ENCODE results near the gene SERPINB6. TPM values are rescaled to one million over a fixed set of nuclear protein-coding genes. Genes with fewer than 3 reads are reported as not detected.

The SERPINB6 gene
- total RNA-seq, 1 experiment from 2014 or later: 169 TPM

DNA sequence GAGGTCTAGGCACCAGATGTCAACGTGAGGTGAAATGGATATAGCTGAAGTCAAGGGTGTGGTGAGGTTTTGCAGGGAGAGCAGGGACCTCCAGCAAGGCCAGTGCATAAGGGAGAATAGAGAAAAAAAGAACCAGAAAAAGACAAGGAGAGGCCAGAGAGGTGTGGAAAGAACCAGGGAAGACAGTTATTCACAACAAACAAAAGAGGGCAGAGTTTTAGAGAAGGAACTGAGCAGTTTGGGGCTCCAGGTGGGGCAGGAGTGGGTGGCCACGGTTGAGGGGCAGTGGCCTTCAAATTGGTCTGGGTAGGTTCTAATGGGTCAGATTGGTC is 16.7 kb upstream of the SERPINB6 start:
- Histone ChIP-seq H3K79me2 (ENCODE audit: low read depth) (0 out of 2 replicates have a peak, but pooled peaks cover 3% of the 10 kb centered on the region), H3K9me3 (ENCODE audit: insufficient read depth, low read depth) (no peaks in the 10 kb centered on the region), H3K4me2 (peak overlapping the region; percentile 96), H3K27me3 (ENCODE audit: insufficient read depth, low read depth) (no peaks in the 10 kb centered on the region), H3F3A (ENCODE audit: insufficient read depth, low read depth) (peaks cover 60% of the 10 kb centered on the region), H2AFZ (peak overlapping the region; percentile 63; the same call in 1 of the 2 replicates), H3K36me3 (ENCODE audit: low read depth) (no peaks in the 10 kb centered on the region), H4K20me1 (ENCODE audit: insufficient read depth) (no peaks in the 10 kb centered on the region), H3K27ac (peak overlapping the region; percentile 99), H3K9me2 (ENCODE audit: insufficient read depth) (no peaks in the 10 kb centered on the region), H3K4me1 (replicated peaks; ENCODE audit: insufficient read depth) (peaks cover 56% of the 10 kb centered on the region), H3K4me3 (peak overlapping the region; percentile 83; the same call in 1 of the 2 replicates)
- intact Hi-C loops (cut with micrococcal nuclease; ENCODE audit: unreplicated experiment): loop anchor here (1.0 to 5.0 kb wide), 5 partner anchors 47 to 249 kb away; no protein-coding TSS in a partner anchor
- CTCF ChIA-PET: interaction anchor here (0.5 to 2.7 kb wide), 4 partner anchors 36 to 313 kb away, joined by 3 to 10 read pairs (median 6); no protein-coding TSS in a partner anchor
- DNase-seq: no peak
- BruUV-seq (replicated peaks): no TSS peak
- POLR2A ChIA-PET (ENCODE audit: unreplicated experiment): interaction anchor here (1.6 kb wide), 1 partner anchor 147 kb away, joined by 18 read pairs; the partner anchor contains the start of gene SERPINB1
- TF ChIP-seq, protein P1, sequence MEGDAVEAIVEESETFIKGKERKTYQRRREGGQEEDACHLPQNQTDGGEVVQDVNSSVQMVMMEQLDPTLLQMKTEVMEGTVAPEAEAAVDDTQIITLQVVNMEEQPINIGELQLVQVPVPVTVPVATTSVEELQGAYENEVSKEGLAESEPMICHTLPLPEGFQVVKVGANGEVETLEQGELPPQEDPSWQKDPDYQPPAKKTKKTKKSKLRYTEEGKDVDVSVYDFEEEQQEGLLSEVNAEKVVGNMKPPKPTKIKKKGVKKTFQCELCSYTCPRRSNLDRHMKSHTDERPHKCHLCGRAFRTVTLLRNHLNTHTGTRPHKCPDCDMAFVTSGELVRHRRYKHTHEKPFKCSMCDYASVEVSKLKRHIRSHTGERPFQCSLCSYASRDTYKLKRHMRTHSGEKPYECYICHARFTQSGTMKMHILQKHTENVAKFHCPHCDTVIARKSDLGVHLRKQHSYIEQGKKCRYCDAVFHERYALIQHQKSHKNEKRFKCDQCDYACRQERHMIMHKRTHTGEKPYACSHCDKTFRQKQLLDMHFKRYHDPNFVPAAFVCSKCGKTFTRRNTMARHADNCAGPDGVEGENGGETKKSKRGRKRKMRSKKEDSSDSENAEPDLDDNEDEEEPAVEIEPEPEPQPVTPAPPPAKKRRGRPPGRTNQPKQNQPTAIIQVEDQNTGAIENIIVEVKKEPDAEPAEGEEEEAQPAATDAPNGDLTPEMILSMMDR (conservative IDR thresholded peaks at IDR 0.05): no peak
- TF ChIP-seq EZH2 (IDR thresholded peaks at IDR 0.05; ENCODE audit: low read depth): no peak

DNA sequence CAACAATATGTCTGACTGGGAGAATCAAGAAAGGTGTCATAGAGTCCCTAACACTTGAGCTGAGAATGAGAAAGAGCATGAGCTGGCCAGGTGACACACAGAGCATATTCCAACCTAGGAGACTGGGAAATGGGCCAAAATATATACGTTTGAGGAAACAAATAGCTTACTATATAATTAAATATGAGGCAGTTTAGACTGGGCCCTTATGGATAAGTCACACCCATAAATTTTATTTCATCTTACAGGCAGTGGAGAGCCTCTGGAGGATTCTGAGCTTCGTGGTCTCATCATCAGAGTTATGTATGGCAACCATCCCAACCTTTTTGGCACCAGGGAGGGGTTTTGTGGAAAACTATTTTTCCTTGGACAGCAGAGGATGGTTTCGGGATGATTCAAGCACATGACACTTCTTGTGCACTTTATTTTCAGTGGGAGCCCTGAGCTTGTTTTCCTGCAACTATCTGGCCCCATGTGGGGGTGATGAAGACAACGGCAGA is 15.4 kb upstream of the SERPINB6 start:
- H3K27me3 ChIP-seq (ENCODE audit: insufficient read depth, low read depth): no peaks in the 10 kb centered on the region
- no peak for TF ChIP-seq EZH2 (IDR thresholded peaks at IDR 0.05; ENCODE audit: low read depth)
- TF ChIP-seq, protein P1 (conservative IDR thresholded peaks at IDR 0.05): no peak
- no peak overlapping the region for H2AFZ ChIP-seq
- no peaks in the 10 kb centered on the region for H3K9me2 ChIP-seq (ENCODE audit: insufficient read depth)
- H3K27ac ChIP-seq: peak overlapping the region; percentile 99
- H3F3A ChIP-seq (ENCODE audit: insufficient read depth, low read depth): peaks cover 71% of the 10 kb centered on the region
- CTCF ChIA-PET: interaction anchor here (1.0 to 2.7 kb wide), 2 partner anchors 34 to 131 kb away, joined by 3 to 6 read pairs; no protein-coding TSS in a partner anchor
- H3K79me2 ChIP-seq (ENCODE audit: low read depth): 0 out of 2 replicates have a peak, but pooled peaks cover 3% of the 10 kb centered on the region
- no peaks in the 10 kb centered on the region for H3K36me3 ChIP-seq (ENCODE audit: low read depth)
- intact Hi-C loops (cut with micrococcal nuclease; ENCODE audit: unreplicated experiment): loop anchor here (5.0 kb wide), 1 partner anchor 74 kb away; no protein-coding TSS in a partner anchor
- no peaks in the 10 kb centered on the region for H3K9me3 ChIP-seq (ENCODE audit: insufficient read depth, low read depth)
- no peaks in the 10 kb centered on the region for H4K20me1 ChIP-seq (ENCODE audit: insufficient read depth)
- POLR2A ChIA-PET (ENCODE audit: unreplicated experiment): interaction anchor here (0.6 kb wide), 1 partner anchor 67 kb away, joined by 3 read pairs; no protein-coding TSS in a partner anchor
- BruUV-seq (replicated peaks): no TSS peak
- H3K4me2 ChIP-seq: peak overlapping the region; percentile 96
- peak in 1 of 2 experiments; percentile 88 for DNase-seq
- H3K4me1 ChIP-seq (replicated peaks; ENCODE audit: insufficient read depth): peaks cover 67% of the 10 kb centered on the region
- no peak overlapping the region for H3K4me3 ChIP-seq

DNA sequence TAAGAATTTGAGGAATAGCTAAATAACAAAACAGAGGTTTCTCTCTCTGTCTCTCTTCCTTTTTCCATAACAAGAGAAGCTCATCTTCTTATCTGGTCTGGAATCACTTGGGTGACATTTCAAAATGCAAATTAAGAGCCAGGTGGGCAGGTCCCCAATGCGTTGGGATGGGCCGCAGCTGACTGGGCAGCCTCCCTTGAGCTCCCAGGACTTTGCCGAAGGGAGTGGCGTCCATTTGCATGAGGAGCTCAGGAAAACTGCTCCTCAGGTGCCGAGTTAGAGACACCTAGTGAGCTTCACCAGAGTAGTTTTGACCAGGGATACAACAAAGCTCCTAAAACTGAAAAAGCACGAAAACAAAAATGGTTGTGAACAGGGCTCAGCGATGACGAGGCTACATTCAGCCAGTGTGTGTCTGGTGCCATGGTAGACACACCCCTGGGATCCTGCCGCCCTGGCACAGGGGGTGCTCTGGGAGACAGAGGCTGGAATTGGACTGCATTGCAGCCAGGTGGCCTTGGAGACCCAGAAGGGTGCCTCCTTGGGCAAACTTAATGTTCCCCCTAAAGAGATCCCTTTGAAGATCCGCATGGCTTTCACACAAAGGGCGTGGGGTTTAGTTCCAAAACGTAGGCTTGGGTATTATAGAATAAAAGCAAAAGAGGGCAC is 13.5 kb upstream of the SERPINB6 start:
- Histone ChIP-seq H3K4me2 (peak overlapping the region; percentile 56), H3K36me3 (ENCODE audit: low read depth) (no peaks in the 10 kb centered on the region), H3K27ac (peak overlapping the region; percentile 99), H4K20me1 (ENCODE audit: insufficient read depth) (no peaks in the 10 kb centered on the region), H3F3A (ENCODE audit: insufficient read depth, low read depth) (peaks cover 64% of the 10 kb centered on the region), H3K9me3 (ENCODE audit: insufficient read depth, low read depth) (no peaks in the 10 kb centered on the region), H3K4me3 (no peak overlapping the region), H3K9me2 (ENCODE audit: insufficient read depth) (no peaks in the 10 kb centered on the region), H3K27me3 (ENCODE audit: insufficient read depth, low read depth) (no peaks in the 10 kb centered on the region), H2AFZ (no peak overlapping the region), H3K79me2 (ENCODE audit: low read depth) (0 out of 2 replicates have a peak, but pooled peaks cover 3% of the 10 kb centered on the region), H3K4me1 (replicated peaks; ENCODE audit: insufficient read depth) (peaks cover 77% of the 10 kb centered on the region)
- DNase-seq: no peak
- POLR2A ChIA-PET (ENCODE audit: unreplicated experiment): no interaction called here
- intact Hi-C loops (cut with micrococcal nuclease; ENCODE audit: unreplicated experiment): loop anchor here (5.0 kb wide), 1 partner anchor 73 kb away; no protein-coding TSS in a partner anchor
- no TSS peak for BruUV-seq (replicated peaks)
- CTCF ChIA-PET: interaction anchor here (0.7 to 0.9 kb wide), 2 partner anchors 138 to 832 kb away, joined by 3 read pairs; no protein-coding TSS in a partner anchor
- no peak for TF ChIP-seq EZH2 (IDR thresholded peaks at IDR 0.05; ENCODE audit: low read depth)
- TF ChIP-seq, protein P1 (conservative IDR thresholded peaks at IDR 0.05): no peak
